ENCODE measurements around the gene HSBP1L1. TPM values are rescaled to one million over a fixed set of nuclear protein-coding genes. Genes with fewer than 3 reads are reported as not detected.

The HSBP1L1 gene
- polyA plus RNA-seq, 2 of the 4 experiments (the other 2 are of a cell fraction), result 17.7 to 19.1 TPM

GRCh38 chr18:79935098-79935480 lies 29.4 kb upstream of the HSBP1L1 start:
- FAIRE-seq (no peak), DNase-seq (ENCODE audit: low read depth in 1 of 2, low spot score in 1 of 2) (no peak), ATAC-seq (no peak)
- Histone ChIP-seq H3K27ac (no peak overlapping the region), H3K4me2 (no peak overlapping the region), H3K4me3 (no peak overlapping the region), H3K4me1 (no peaks in the 10 kb centered on the region), H3K9me3 (peaks cover 26% of the 10 kb centered on the region)
- ChIA-PET POLR2A (no interaction called here), CTCF (no interaction called here)
- 71% methylated on average over 4 of the region's 5 CpGs for WGBS (ENCODE audit: missing lambda C conversion rate)
- no peak for TF ChIP-seq NFE2L2 (conservative IDR thresholded peaks at IDR 0.05; ENCODE audit: low read length)
- TF ChIP-seq NPAS2 (CRISPR knock-in tag; IDR thresholded peaks at IDR 0.05; ENCODE audit: borderline replicate concordance), result no peak
- TF ChIP-seq HMGXB4 (CRISPR knock-in tag; IDR thresholded peaks at IDR 0.05; ENCODE audit: borderline replicate concordance), result no peak
- no peak for TF ChIP-seq CTCF (IDR thresholded peaks at IDR 0.05)
- no peak for TF ChIP-seq ZFP36 (IDR thresholded peaks at IDR 0.05; ENCODE audit: borderline replicate concordance, partially characterized antibody)
- no peak for TF ChIP-seq FOSL2 (IDR thresholded peaks at IDR 0.05)
- no peak for TF ChIP-seq FOSL2 (CRISPR knock-in tag; IDR thresholded peaks at IDR 0.05)
- TF ChIP-seq HDAC2 (IDR thresholded peaks at IDR 0.05), result no peak
- TF ChIP-seq TP53 (CRISPR knock-in tag; IDR thresholded peaks at IDR 0.05), result no peak
- no peak for TF ChIP-seq FOSB (CRISPR knock-in tag; IDR thresholded peaks at IDR 0.05)
- no peak for TF ChIP-seq NR3C1 (IDR thresholded peaks at IDR 0.05)
- no peak for TF ChIP-seq KDM1A (IDR thresholded peaks at IDR 0.05; ENCODE audit: low read depth)
- no peak for TF ChIP-seq RARB (CRISPR knock-in tag; IDR thresholded peaks at IDR 0.05)
- no peak for TF ChIP-seq CHD4 (IDR thresholded peaks at IDR 0.05; ENCODE audit: borderline replicate concordance)
- TF ChIP-seq RCOR1 (IDR thresholded peaks at IDR 0.05; ENCODE audit: low read depth, low read length), result no peak
- TF ChIP-seq RNF2 (IDR thresholded peaks at IDR 0.05; ENCODE audit: borderline replicate concordance, low read depth), result no peak
- no peak for TF ChIP-seq FOXS1 (CRISPR knock-in tag; IDR thresholded peaks at IDR 0.05)
- no peak for TF ChIP-seq RFX5 (IDR thresholded peaks at IDR 0.05)

- POLR2A ChIA-PET, result no interaction called here
Measured at GRCh38 chr18:79935499-79935898, 28.9 kb upstream of the HSBP1L1 start.

GRCh38 chr18:79935925-79936324 lies 28.5 kb upstream of the HSBP1L1 start:
- ChIA-PET CTCF (no interaction called here), POLR2A (no interaction called here)
- no peak for ATAC-seq
- no peaks in the 10 kb centered on the region for H3K4me1 ChIP-seq
- no peak overlapping the region for H3K4me2 ChIP-seq
- no peak overlapping the region for H3K27ac ChIP-seq
- no peak for DNase-seq (ENCODE audit: low read depth in 1 of 2, low spot score in 1 of 2)
- 96% methylated on average over 4 of the region's 6 CpGs for WGBS (ENCODE audit: missing lambda C conversion rate)
- H3K9me3 ChIP-seq, result peaks cover 20% of the 10 kb centered on the region
- no peak for FAIRE-seq
- H3K4me3 ChIP-seq, result no peak overlapping the region
- TF ChIP-seq HDAC2 (IDR thresholded peaks at IDR 0.05), result no peak
- no peak for TF ChIP-seq ZC3H11A (IDR thresholded peaks at IDR 0.05)
- TF ChIP-seq SMC3 (IDR thresholded peaks at IDR 0.05), result no peak
- TF ChIP-seq CHD2 (IDR thresholded peaks at IDR 0.05; ENCODE audit: low read length, partially characterized antibody), result no peak
- no peak for TF ChIP-seq SREBF2 (IDR thresholded peaks at IDR 0.05)
- TF ChIP-seq BCL3 (IDR thresholded peaks at IDR 0.05), result no peak
- TF ChIP-seq NFE2L2 (conservative IDR thresholded peaks at IDR 0.05; ENCODE audit: low read length), result no peak
- TF ChIP-seq NR3C1 (IDR thresholded peaks at IDR 0.05), result no peak
- TF ChIP-seq FOSB (CRISPR knock-in tag; IDR thresholded peaks at IDR 0.05), result no peak
- TF ChIP-seq FOXS1 (CRISPR knock-in tag; IDR thresholded peaks at IDR 0.05), result no peak
- TF ChIP-seq KDM1A (IDR thresholded peaks at IDR 0.05; ENCODE audit: low read depth), result no peak
- no peak for TF ChIP-seq BHLHE40 (IDR thresholded peaks at IDR 0.05; ENCODE audit: low read depth, low read length)
- no peak for TF ChIP-seq RARB (CRISPR knock-in tag; IDR thresholded peaks at IDR 0.05)
- TF ChIP-seq ESRRA (IDR thresholded peaks at IDR 0.05; ENCODE audit: borderline replicate concordance, low read length), result no peak
- no peak for TF ChIP-seq PBX3 (IDR thresholded peaks at IDR 0.05)

More at GRCh38 chr18:79935499-79935898, 28.9 kb upstream of the HSBP1L1 start:
- peaks cover 23% of the 10 kb centered on the region for H3K9me3 ChIP-seq
- CTCF ChIA-PET, result no interaction called here
- H3K4me2 ChIP-seq, result no peak overlapping the region
- FAIRE-seq (no peak), ATAC-seq (no peak), DNase-seq (ENCODE audit: low read depth in 1 of 2, low spot score in 1 of 2) (no peak)
- H3K4me3 ChIP-seq, result no peak overlapping the region
- H3K27ac ChIP-seq, result no peak overlapping the region
- TF ChIP-seq BHLHE40 (IDR thresholded peaks at IDR 0.05; ENCODE audit: low read depth, low read length), result no peak
- no peak for TF ChIP-seq RFX5 (IDR thresholded peaks at IDR 0.05)
- no peak for TF ChIP-seq RARB (CRISPR knock-in tag; IDR thresholded peaks at IDR 0.05)
- TF ChIP-seq ZSCAN20 (CRISPR knock-in tag; IDR thresholded peaks at IDR 0.05), result no peak
- no peak for TF ChIP-seq MYC (IDR thresholded peaks at IDR 0.05; ENCODE audit: borderline replicate concordance, low read length)
- no peak for TF ChIP-seq TFCP2L1 (CRISPR knock-in tag; IDR thresholded peaks at IDR 0.05)
- TF ChIP-seq MAZ (IDR thresholded peaks at IDR 0.05; ENCODE audit: borderline replicate concordance, low read depth, low read length), result no peak
- no peak for TF ChIP-seq KDM1A (IDR thresholded peaks at IDR 0.05; ENCODE audit: low read depth)
- TF ChIP-seq CBX2 (IDR thresholded peaks at IDR 0.05; ENCODE audit: borderline replicate concordance, low read depth), result no peak
- no peak for TF ChIP-seq HEYL (CRISPR knock-in tag; IDR thresholded peaks at IDR 0.05)
- no peak for TF ChIP-seq HDAC2 (IDR thresholded peaks at IDR 0.05)
- no peak for TF ChIP-seq GATA3 (IDR thresholded peaks at IDR 0.05; ENCODE audit: borderline replicate concordance)
- TF ChIP-seq TP53 (CRISPR knock-in tag; IDR thresholded peaks at IDR 0.05), result no peak
- no peak for TF ChIP-seq KDM5A (IDR thresholded peaks at IDR 0.05)
- TF ChIP-seq FOSL2 (IDR thresholded peaks at IDR 0.05), result no peak
- no peak for TF ChIP-seq FOSL2 (CRISPR knock-in tag; IDR thresholded peaks at IDR 0.05)
- TF ChIP-seq NR3C1 (IDR thresholded peaks at IDR 0.05), result no peak
- WGBS (ENCODE audit: missing lambda C conversion rate), result 91% methylated on average over 3 of the region's 3 CpGs
- H3K4me1 ChIP-seq, result no peaks in the 10 kb centered on the region

Data from A549 (cell line).